ENCODE data around the gene RRM2.

Gene RRM2

DNA sequence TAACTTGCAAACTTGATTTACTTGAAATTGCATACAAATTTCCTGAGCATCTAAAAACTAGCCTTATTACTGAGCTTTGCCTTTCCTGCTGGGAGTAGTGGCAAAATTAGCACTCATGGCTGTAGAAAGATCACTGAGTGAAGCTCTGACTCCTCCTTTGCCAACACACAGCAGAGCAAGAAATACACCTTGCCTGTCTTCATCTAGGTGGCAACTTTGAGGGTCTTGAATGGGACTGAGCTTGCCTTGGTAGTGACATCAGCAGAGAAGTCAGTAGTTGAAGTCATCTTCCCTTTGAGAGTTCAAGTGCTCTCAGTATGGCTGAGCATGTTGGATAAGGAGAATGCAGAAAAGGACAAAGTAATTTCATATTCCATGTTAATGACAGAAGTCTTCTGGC lies 5.9 kb downstream of the RRM2 start:
- TF ChIP-seq CTCF (IDR thresholded peaks at IDR 0.05): no peak

- TF ChIP-seq CTCF (IDR thresholded peaks at IDR 0.05): no peak
These were observed 7.0 kb downstream of the RRM2 start for GRCh38 chr2:10129490-10129889.

- no peak for TF ChIP-seq CTCF (IDR thresholded peaks at IDR 0.05)
These were observed 9.6 kb downstream of the RRM2 start for GRCh38 chr2:10132043-10132575.

GRCh38 chr2:10132596-10132995 lies 10.1 kb downstream of the RRM2 start:
- TF ChIP-seq CTCF (IDR thresholded peaks at IDR 0.05): no peak

GRCh38 chr2:10132996-10133647 lies 10.6 kb downstream of the RRM2 start:
- no peak for TF ChIP-seq CTCF (IDR thresholded peaks at IDR 0.05)

- no peak for TF ChIP-seq CTCF (IDR thresholded peaks at IDR 0.05)
These were observed 13.0 kb downstream of the RRM2 start for GRCh38 chr2:10135296-10136089.

DNA sequence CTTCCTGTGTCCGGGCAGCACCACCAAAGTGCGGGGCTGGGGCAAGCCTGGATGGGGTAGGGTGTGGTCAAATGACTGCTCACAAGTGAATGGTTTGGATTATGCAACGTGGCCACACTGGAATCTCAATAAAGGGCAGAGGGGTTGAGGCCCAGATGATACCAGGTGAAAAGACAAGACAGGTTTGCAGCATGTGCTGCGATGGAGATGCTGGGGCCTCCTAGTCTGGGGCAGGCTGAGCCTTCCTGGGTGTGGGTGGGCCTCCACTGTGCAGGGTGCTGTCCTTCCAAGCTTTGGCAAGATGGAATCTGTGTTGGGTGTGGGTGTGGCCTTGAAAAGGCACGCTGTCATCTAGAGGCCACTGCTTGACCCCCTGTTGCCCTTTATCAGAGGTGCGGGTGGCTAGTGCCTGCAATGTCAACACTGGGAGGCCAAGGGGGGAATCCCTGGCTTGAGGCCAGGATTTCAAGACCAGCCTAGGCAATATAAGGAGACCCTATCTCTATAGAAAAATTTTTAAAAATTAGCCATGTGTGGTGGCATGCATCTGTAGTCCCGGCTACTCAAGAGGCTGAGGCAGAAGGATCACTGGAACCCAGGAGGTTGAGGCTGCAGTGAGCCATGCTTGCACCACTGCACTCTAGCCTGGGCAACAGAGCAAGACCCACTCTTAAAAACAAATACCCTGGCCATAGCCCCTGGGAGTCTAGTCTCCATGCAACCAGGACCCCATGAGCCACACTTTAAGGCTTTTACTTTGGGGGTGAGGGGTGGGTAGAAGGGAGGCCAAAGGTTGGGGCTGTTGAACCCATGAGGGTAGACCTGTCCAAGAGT lies 13.8 kb downstream of the RRM2 start:
- TF ChIP-seq CTCF (IDR thresholded peaks at IDR 0.05): no peak
